HG03045 (cell line): ENCODE measurements around the gene PHF12.

Source experiments
- ATAC-seq: cut with Tn5 transposase; IDR thresholded peaks from one replicate; pipeline ENCODE4 v1.9.1; 2021; ENCODE audit warnings: mild to moderate bottlenecking, moderate library complexity; ENCODE audit not compliant: unreplicated experiment

The PHF12 gene

GRCh38 chr17:28975646-28976045 is 24.3 kb upstream of the PHF12 start:
- ATAC-seq, result no peak

- ATAC-seq, result no peak
These were observed 23.7 kb upstream of the PHF12 start for GRCh38 chr17:28975031-28975430.

DNA sequence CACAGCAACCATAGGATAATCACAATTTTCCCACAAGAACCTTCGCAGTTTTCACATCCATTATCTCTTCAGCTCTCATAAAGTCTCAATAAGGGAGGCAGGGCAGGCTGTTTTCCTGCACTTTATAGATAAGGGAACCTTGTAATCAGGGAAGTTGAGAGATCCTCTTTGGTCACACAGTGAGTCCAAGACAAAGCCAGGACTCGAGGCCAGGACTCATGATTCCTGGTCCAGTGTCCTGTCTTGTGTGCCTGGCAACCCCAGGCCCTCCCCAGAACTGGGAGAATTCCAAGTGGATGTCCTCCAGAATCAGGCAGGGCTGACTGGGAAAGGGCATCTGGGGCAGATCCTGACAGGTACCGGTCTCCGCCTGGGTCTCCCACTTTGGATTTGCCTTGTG is 23.1 kb upstream of the PHF12 start:
- ATAC-seq, result no peak

GRCh38 chr17:28973425-28973824 is 22.1 kb upstream of the PHF12 start:
- ATAC-seq, result no peak

- ATAC-seq, result no peak
These were observed 21.1 kb upstream of the PHF12 start for GRCh38 chr17:28972437-28972836.

GRCh38 chr17:28970879-28971278 is 19.6 kb upstream of the PHF12 start:
- no peak for ATAC-seq

GRCh38 chr17:28969706-28970393 is 18.5 kb upstream of the PHF12 start:
- no peak for ATAC-seq

DNA sequence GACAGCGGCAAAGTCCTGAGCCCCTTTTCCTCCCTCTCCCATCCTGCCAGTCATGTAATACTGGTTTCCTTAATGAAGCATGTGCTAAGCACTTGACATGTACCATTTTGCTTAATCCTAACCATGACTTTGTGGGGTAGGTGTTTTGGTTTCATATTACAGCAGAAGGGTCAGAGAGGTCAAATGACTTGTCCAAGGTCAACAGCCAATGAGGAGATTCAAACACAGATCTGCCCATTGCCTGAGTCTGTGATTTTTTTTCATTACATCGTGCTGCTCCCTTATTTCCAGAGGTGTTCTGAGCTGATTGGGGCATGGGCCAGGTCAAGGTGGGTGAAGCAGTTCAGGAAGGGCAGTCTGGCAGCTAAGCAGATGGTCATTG is 17.6 kb upstream of the PHF12 start:
- no peak for ATAC-seq

DNA sequence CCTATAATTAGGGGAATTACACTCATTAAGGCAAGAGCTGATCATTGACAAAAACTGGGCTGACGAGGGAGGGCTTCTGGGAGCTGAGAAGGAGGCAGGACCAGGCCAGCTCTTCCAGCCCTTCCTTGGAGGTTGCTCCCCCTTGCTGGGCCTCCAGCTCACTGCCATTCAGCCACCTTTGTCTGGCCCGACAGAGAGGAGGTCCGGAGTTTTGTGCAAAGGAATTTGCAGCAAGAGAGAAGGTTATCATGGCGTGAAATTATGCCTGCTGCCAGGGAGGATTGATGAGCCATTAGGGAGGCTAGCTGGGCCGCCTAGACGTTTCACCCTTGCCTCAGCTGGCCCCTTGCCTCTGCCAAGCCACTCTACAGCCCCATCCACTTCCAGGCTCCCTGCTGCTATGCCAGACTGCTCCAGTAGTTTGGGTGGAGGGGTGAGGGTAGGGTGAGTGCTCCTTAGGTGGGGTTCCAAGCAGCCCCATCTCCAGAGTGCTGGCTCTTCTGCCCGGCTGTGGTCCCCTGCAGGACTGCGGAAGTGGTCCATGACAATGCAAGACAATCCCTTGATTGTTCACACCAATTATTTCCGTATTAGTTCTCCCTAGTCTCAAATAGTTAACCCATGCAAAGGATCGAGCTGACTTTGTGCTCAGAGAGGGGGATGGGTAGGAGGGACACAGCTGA is 17.1 kb upstream of the PHF12 start:
- ATAC-seq, result no peak

DNA sequence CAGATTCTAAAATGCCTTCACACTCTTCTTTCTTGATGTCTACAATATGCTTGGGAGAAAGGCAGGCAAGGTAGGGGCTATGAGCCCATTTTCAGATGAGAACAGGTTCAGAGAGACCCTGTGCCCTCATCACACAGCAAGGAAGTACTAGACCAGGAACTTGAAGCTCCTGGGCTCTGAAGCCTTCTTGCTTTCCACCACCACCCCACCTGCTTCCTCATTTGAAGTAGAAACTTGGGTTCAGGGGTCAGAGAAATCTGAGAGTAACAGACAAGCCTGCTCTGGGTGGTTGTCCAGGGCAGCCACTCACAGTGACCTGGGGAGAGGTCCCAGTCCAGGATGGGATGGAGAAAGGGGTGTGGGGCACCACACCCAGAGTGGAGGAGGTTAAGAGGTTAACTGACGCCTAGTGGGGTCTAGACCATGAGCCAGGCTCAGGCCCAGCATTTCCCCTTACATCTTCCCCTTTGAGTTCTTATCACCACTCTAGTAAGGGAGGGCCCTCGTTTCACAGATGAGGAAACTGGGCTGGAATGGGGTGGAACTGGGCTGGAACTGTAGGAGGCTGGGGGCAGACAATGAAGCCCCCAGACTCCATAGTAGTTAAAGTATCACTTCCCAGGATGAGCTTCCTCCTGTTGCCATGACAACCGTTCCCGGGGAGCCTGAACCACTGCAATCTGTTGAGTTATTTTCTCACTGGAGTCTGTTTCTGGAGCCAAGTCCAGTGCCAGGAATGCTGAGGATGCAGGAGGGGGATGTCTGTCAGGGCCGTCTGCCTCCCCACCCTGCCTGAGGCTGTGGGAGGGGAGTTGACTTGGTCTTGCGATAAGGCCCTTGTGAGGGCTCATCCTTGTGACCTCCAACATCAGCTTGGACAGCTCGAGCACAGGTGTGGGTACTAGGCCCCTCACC is 16.2 kb upstream of the PHF12 start:
- ATAC-seq, result no peak

GRCh38 chr17:28963841-28964240 is 12.5 kb upstream of the PHF12 start:
- no peak for ATAC-seq

DNA sequence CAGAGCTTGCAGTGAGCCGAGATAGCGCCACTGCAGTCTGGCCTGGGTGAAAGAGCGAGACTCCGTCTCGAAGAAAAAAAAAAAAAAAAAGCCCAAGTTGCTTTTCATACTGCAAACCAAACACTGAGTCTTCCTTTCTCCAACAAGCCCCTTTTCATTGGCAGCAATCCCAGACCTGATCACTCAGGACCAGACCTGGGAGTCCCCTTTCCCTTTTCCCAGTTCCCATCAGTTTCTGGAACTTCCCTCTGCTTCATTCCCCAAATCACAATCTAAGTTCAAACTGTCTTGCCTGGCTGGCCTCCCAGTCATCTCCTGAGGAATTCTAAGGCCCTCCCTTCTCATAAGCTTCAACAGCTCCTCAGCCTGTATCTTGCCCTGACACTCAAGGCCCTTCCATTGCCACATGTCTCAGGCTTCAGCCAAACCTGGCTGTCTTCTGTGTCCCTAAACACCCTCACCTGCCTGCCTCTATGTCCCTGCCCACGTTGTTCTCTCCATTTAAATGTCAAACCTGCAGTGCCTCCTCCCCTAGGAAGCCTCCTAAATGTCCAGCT is 11.8 kb upstream of the PHF12 start:
- no peak for ATAC-seq

DNA sequence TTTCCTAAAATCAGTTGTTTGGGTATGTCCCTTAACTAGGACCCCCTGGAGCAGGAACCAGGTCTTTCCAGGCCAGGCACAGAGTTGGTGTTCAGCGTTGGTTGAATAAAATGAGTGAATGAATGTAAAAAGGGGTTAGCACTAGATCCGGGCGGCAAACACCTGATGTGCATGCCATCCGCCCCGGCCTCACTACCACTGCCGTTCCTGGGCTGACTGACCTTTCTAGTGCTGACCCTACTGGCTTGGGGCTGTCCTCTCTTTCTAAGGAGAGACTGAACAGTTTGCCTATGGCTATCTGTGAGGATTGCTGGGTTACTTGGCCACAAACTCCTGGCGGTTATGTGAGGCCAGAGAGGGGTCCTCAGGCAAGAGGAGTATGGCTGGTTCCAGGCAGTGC is 10.1 kb upstream of the PHF12 start:
- ATAC-seq, result no peak

GRCh38 chr17:28960256-28961061 is 9.1 kb upstream of the PHF12 start:
- ATAC-seq, result no peak

DNA sequence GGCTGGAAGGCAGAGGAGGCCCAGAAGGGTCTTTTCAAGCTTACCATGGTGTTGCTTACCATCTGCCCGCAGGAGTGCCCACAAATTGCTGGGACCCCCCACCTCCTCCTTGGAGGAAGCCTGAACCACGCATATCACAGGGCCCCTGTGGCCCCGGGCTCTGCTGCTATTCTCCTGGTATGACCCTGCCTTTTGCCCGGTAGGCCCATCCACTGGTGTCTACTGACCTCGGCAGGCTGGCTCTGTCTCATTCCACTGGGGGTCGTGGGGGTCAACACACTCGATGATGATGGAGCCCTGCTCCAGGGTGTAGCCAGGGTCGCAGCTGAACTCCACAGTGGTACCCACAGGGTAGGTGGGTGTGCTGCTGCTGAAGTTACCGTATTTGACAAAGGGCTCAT is 8.2 kb upstream of the PHF12 start:
- no peak for ATAC-seq

DNA sequence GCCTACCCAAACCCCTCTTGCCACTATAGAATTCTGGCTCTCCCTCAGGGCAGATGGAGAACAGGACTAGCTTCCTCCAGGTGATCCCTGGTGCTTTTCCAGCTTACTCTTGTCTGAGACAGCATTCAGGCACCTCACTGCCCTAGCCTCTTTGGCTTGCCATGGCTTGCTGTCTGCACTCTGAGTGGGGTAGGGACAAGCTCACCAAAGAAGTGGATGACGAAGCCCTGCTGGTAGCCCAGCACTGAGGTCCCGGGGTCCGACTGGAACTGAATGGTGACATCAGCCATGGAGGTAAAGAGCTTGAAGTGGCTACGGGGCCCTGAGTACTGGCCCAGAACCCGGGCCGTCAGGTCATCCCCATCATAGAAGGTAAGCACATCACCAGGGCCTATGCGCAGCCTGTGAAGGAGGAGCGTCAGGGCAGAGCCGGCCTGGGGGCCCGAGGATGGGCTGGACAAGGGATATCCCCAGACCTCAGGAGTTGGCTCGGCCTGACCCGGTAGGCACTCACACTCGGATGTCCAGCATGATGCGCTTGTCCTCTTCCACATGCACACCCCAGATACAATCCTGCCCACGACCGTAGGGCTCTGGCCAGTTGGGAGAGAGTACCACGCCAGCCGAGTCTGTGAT is 7.6 kb upstream of the PHF12 start:
- ATAC-seq, result no peak

- no peak for ATAC-seq
These were observed 6.7 kb upstream of the PHF12 start for GRCh38 chr17:28957992-28958355.

DNA sequence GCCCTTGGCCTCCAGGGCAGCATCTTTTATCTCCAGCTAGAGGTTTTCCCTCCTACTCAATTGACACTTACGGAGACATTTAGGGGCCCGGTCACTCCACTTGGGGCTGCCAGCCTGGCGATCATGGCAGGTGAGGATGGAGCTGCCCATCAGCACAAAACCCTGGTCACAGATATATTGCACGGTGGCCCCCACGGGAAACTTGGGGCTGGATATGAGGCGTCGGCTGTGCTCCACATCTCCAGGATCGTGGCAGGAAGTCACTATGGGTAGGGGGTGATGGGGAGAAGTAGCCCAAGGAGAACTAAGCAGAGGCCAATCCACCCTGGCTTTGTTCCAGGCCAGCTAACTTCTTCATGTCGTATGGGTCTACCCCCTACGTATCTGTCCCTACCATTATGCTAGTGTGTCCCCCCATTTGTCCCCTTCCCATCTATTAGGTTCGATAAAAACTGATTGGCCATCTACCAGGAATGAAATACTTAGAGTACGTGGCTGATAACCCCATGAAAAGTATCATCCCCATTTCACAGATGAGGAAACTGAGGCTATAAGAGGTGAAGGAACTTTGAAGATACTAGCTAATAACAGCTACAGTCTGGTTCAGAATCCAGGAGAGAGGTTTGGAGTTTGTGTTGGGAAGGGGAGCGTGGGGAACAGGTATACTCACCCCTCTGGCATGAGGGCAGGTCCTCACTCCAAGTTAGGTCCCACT is 6.1 kb upstream of the PHF12 start:
- ATAC-seq, result no peak

DNA sequence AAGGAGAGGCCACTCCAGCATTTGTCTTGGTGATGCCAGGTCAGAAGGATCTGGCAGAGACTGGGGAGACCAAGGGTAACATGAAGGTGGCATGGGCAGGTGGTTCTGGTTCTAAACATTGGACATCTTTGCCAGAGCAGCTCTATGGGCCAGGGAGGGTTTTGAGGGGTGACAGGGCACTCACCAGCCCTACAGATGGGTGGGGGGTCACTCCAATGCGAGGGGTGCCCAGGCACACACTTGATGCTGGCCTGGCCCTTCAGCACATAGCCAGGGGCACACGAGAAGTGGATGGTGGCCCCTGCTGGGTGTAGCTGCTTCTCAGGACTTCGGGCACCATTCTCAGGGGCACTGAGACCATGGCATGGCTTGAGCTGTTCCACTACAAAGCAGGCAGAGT is 5.5 kb upstream of the PHF12 start:
- ATAC-seq, result no peak

DNA sequence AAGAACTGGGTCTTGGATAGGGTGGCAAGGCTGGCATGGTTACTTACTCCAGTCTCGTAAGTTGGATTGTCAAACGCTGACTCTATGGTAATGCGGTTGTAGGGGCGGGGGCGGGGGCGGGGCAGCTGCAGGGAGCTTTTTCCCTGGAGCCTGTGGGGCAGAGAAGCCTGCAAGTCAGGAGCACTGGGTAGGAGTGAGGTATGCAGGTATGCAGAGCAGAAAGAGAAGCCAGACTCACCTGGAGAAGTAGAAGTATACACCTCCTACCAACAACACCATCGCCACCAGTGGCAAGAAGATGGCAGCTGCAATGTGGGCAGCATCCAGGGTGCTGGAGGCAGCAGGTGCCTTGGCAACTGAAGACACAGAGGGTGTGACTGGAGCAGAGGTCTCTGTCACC is 4.8 kb upstream of the PHF12 start:
- no peak for ATAC-seq
